Activated CD4-positive, alpha-beta T cell treated with anti-CD3 and anti-CD28 coated beads for 1 hour (primary cell): Measurements from ENCODE around the gene AANAT.
A peak's percentile ranks its signal among the peaks of the same experiment; 100 is the strongest.

Experiments used
- DNase-seq: peaks from one replicate; pipeline ENCODE4 v3.0.0-alpha.2; 2020

AANAT gene

DNA sequence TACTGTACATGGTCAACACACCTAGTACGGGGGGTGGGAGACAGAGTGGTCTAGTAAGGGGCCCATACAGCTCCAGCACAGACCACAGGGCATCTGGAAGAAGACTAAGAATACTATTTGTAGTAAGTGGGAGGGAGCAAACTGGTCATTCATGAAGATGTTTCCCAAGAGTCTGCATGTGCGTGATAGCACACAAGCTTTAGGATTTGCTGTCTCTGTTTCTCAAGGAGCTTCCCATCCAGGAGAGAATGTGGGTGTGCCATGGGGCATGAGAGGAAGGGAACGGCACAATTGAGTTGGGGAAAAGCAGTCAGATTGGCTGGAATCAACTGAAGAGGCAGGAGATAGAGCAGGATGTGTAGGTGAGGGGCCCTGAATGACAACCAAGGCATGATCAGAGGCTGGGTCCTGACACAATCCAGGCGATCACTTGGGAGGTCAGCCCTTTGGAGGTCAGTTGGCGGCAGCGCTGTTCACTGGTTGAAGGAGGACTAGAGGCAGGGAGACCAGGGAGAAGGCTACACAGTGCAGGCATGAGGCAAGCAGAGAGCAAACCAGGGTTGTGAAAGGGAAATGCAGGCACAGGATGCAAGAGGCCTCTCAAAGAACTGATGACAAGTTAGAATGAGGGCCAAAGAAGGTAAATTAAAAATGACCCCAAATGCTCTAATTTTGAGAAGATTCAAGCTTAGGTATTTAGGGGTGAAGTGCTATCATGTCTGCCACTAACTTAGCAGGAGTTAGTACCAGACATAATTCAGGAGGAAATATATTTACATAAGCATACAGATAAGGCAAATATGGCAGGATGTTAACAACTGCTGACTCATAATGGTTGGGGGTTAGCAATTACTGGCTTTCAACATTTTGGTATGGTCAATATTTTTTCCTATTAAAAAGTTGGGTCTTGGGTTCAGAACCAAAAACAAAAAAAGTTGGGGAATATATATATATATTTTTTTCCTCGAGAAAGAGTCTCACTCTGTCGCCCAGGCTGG lies 24.8 kb upstream of the AANAT start:
- no peak for DNase-seq

DNA sequence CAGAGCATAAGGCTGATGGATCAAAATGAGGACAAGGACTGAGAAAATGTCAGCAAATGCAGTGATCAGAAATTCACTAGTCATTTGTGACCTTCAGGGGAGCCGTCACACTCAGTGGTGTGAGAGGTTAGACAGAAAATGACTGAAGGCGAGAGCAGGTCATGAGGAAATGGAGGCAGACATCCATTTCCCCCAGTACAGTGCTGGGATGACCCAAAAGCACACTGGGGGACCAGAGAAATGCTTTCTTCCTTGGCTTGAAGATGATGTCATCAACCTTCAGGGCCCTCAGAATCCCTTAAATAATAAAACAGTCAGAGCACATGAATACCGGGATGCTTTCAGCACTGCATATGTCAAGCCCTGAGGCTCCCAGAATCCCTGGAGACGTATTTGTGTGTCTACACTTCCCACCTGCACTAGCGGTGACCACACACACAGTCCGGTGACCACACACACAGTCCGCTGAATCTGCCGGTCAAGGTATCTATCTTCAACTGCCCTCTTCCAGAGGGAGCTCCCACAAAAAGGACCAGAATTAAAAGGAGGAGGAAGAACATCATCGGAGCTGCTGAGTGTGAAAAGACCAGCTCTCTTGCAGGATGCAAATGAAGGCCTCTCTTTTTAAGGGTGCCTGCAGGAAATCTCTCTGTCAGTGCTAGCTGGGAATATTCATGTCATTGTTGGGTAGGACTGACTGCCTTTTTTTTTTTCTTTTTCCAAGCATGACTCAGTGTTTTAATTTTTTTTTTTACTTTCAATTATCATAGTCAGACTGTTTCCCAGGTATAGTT lies 22.7 kb upstream of the AANAT start:
- DNase-seq: no peak

DNA sequence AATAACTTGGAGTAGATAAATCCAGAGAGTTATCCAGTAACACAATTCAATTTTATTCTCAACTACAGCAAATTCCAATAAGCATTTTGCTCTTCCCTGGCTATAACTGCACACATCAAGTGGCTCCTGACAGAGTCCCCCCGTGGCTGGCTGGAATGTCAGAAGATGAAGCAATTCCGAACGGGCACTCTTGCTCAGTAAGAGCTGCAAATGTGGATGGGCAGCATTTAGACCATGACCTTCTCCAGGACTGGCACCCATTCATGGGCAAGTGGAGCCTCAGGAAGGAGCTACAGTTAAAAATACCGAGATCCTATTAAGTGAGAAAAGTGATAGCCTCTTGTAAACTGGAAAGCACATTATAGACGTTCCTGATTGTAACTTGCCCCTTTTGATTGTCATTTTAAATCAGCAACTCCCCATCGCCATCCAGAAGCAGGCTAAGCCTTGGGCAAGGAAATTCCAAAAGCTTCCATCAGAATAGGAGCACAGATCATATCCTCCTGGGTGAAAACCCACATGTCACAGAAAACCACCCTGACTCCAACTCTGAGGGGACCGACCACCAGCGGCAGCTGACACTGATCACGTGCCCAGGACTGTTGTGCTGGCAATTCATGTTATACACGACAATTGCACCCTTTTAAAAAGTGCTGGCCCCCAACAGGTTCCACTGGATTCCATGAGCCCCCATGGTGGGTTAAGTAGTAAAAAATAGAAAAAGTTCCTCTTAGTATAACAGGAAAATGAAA lies 21.5 kb upstream of the AANAT start:
- DNase-seq: no peak

DNA sequence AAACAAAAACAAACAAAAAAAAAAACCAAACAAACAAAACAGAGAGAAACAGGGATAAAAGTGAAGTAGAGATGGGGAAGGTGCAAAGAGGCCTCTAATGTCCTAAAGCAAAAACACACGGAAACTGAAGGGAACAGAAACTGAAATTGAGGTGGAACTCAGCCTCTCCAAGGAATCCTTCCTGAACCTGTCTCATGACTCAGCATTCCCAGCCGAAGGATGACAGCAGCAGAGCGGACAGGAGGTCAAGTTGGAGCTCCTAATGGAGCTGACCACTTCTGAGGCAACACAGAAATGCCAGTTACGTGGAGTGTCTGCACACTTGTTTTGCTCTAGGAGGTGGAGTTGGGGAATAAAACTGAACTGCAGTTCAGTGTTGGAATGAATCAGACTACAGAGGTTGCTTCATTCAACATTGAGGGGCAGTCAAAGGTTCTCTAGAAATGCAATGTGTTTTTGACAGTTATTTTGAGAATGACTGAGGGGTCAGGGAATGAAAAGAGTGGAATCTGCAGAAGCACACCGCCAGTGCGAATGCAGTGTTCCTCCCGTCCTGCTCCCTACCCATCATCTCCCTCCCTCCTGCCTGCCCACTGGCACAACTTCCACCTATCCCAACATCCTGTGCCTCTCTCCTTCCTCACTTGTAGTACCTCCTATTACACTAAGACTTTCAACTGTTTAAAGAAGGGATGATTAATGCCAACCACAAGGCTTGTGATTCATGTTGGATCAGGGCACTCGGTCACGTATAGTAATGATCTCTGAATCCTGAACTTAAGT lies 20.8 kb upstream of the AANAT start:
- DNase-seq: no peak

DNA sequence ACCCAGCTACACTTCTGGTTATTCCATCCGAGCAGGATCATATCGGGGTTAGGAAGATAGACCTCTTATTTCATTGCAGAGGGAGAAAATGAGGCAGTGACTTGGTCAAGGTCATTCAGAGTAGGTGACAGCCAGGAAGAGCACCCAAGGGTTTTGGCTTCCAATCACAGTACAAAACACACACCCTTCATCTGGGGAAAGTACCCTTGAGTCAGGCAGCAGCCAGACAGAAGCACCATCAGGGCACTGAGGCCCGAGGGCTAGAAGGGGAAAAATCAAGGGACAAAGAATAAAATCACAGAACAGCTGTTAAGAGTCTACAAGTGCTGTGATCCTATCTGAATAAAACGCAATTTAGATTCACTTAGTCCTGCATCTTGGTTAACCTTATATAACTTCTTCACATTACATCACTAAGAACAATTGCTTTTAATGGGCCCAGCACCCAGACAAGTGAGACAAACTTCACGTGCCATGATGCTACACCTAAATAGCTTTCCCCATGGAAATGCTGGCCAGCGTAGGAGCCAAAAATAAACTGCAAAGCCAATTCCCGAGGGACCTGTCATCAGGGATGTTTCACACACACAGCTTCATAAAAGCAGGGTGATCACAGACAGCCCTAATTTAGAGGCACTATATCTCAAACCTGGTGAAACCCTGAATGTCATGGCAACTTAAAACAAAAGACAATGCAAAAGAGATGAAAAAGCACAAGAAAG lies 19.3 kb upstream of the AANAT start:
- no peak for DNase-seq

DNA sequence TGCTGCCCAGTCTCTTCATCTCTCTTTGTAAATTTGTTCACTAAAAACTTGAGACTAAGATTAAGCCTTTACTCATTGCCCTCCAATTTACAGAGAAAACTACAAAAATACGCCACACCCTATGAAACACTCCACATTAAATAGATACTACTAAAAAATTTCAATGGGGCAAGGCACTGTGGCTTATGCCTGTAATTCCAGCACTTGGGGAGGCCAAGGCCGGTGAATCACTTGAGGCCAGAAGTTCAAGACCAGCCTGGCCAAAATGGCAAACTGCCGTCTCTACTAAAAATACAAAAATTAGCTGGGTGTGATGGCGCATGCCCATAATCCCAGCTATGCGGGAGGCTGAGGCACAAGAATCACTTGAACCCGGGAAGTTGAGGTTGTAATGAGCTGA lies 18.3 kb upstream of the AANAT start:
- DNase-seq: no peak

DNA sequence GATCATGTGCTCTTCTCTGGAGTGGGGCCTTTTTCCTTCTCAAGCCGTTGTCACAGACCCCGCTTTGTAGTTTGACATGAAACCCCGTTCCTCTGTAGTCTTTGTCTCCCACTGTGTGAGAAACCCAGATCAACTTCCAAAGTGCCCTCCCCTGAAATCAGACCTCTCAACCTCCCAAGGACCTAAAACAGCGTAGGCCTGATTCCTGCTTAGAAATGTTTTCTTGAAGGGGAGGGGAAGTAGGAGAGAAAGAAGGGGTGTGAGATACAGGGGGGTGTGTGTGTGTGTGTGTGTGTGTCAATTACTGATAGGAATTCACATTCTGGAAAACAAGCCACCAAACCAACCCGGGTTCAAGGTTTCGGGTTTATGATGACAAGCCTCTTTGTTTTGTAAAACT lies 15.9 kb upstream of the AANAT start:
- no peak for DNase-seq

DNA sequence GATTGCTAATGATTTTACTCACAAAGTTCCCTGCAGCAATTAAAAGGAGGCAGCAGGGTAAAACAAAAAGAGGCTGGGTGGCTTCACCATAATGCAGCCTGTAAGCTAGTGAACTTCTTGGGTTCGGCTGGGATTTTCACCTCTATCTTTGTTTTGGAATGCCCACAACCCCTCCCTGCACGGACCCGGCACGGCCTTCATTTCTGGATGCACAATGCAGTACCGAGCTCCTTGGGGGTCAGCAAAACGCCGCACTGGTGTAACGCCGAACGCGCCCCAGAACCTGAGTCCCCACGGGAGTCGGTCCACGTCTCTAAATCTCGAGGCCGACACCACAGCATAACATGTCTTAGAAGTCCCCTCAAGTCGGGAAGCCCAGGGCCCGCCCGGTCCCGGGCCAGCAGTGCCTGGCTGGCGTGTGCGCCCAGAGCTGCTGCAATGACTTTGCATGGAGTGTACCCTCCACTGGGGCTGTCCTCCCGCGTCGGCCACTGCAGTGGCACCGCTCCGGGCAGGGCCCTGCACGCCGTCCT lies 15.2 kb upstream of the AANAT start:
- no peak for DNase-seq

DNA sequence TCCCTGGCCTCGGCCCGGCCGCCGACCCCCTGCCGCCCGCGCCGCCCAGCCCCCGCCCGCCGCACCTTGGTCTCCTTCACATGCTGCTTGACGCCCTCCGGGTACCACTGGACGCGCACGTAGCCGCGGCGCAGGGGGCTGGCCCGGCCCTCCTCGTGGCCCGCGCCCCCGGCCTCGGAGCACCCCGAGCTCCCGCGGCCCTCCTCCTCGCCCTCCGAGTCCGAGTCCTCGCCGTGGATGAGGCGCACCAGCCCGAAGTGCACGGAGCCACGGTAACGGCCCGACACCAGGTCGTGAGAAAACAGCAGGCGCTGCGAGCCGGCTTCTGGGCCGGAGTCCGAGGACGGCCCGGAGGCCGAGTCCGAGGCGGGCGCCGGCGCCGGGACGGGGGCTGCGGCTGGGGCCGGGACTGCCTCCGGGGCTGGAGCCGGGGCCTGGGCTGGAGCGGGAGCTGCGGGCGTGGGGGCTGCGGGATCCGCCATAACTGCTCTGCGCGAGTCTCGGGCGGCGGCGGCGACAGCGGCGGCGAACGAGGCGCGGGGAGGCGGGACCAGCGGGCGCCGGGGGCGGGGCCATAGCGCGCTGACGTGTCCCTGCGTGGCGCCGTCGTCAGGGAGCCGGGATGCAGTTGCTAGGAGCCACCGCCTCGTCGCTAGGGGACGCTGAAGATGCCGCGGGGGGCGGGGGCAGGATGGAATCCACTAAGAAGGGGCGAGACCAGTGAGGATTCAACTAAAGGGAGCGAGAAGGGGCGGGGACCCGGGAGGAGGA lies 14.6 kb upstream of the AANAT start, which contains the start of gene UBE2O:
UBE2O (minus strand) TSS at position 493 of the 771 bp plus-strand sequence; CDS start at position 482, 11 bp downstream.
- peak; percentile 85 for DNase-seq

DNA sequence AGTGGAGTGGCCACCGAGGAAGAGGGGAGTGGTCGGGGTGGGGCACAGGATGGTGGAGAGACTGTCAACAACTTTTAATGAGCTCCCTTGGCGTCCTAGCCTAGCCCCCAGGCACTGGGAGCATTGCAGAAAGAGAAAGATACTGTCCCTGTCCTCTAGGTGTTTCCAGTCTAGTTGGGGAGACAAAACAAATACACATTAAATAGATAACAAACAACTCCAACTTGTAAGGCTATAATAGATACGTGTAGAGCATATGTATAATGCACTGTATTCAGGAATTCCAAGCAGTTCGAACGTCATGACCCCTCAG lies 14.0 kb upstream of the AANAT start:
- no peak for DNase-seq

DNA sequence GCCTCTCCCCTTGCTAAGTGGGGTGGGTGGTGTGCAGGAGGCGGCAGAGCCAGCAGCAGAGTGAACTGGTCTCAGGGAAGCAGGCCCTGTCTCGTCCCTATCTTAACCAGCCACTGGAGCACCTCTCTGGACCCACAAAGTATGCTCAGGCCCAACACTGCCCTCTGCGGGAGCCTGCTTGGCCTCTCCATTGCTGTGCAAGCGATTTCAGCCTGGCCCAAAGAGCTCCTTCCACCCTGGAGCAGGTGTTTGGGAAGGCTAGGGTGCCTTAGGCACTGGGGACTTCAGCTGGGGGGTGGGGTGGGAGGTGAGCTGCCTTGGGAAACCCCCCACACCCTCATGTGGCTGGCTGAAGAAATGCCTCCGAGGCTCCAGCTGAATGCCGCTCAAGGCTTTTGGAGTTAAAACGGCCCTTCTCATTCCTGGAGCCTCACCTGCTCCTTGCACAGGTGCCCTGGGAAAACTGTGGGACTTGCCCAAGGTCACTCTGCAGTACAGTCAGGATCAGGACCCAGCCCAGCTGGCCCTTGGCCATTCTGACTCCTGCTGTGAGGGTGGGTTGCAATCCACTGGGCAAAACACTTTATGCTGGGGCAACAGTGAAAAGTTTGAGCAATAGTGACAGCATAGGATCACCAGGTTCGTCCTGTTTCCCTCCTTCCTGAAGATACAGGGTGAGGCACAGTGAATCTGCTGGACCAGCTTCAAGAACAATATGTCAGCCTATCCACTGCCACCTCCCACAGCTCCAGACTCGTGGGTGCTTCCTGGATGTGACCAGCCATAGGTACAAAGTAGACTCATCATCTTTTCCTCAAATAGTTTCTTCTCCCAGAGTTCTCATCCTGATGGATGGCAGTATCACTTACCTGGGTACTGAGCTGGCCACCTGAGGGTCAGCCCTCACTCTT lies 8.6 kb upstream of the AANAT start:
- no peak for DNase-seq

DNA sequence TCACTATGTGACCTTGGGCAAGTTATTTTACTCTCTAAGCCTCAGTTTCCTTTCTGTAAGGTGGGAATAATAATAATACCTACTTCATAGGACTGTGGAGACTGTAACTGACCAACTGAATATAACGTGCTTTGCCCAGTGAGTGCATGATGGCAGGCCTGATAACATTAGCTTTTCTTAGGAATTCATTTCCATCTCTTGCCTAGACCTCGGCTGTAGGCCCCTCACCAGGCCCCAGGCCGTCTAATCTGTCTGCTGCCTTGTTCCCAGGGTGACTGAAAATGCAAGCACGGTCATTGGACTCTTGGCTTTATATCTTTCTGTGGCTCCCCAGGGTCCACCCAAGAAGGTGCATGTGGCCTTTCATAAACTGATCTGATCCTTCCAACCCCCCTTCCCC lies 7.7 kb upstream of the AANAT start:
- no peak for DNase-seq

DNA sequence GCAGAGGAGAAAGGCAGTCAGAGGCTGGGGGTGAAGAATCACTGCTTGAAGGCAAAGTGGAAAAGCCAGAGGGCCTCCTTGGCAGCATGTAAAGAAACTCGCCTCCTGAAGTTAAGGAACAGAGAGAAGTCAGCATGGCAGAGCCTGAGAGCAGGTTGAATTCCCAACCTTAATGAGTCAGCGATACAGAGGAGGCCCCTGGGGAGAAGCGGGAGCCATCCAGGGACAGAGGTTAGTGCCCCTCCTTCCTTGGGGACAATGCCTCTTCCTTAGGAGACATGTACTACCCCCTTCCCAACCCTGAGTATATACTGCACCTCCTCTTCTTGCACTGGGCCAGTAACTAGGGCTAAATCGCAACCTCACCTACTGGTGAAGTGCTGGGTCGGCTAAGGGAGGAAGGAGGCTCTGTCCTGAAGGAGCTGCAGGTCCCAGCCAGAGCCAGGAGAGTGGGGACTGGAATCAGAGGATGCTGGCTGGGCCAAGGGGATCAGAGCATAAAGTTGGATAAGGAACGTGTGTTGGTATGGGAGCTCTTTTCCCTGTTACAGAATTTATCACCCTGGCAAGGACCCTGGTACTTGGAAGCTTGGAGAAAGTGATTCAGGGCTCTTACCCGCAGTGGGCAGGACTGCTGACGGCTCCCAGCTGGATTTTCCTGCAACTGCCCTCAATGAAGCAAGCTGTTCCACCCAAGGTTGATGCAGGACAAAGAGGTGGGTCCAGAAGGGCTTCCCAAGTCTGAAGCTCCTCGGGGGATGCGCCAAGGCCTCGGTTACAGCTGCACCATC lies 5.4 kb upstream of the AANAT start:
- no peak for DNase-seq

DNA sequence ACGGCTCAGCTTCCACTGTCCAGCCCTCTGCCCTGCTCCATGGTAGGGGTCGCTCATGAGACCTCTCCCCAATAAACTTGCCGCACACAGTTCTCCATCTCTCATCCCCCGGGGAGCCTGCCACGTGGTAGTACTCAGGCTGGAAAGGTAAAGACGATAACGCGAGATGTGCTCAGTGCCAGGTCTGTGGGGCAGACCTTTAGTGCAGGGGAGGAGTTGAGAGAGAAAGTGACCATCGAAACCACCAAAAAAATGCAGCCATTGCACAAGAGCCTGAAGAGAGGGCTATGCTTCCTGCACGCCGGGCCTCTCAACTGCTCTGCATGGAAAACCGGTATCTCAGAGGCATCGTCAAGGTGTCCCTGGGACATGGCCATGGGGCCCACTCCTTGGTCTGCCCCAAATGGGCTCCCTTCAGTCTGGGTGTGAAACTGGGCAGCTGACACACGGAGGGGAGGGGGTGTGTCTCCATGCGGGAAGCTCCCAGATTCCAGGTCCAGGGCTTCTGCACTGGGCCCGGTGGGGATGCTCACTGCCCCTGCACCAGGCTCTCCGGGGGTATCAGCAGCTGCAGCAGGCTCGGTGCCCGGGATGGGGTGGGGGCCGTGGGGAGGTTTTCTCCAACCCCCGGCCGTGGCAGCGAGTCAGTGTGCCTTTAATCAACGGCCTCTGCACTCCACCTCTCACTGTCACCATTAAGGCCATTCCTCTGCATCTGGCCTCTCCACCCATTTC lies 4.7 kb upstream of the AANAT start:
- no peak for DNase-seq

DNA sequence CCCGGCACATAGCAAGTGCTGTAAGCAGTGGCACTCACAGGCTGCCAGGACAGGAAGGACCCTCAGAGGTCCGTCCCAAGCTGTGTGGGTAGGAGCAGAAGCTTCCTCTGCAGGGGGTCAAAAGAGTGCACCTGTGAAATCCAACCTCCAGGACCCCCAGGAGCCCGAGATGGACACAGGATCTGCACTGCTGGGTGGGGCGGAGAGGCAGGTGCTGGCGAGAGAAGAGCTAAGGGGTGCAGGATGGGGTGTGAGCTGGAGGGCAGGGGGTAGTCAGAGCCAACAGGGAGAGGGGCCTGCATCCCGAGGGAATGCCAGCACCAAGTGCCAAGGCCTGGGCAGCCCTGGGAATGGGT lies 650 bp upstream of the AANAT start:
- DNase-seq: no peak

DNA sequence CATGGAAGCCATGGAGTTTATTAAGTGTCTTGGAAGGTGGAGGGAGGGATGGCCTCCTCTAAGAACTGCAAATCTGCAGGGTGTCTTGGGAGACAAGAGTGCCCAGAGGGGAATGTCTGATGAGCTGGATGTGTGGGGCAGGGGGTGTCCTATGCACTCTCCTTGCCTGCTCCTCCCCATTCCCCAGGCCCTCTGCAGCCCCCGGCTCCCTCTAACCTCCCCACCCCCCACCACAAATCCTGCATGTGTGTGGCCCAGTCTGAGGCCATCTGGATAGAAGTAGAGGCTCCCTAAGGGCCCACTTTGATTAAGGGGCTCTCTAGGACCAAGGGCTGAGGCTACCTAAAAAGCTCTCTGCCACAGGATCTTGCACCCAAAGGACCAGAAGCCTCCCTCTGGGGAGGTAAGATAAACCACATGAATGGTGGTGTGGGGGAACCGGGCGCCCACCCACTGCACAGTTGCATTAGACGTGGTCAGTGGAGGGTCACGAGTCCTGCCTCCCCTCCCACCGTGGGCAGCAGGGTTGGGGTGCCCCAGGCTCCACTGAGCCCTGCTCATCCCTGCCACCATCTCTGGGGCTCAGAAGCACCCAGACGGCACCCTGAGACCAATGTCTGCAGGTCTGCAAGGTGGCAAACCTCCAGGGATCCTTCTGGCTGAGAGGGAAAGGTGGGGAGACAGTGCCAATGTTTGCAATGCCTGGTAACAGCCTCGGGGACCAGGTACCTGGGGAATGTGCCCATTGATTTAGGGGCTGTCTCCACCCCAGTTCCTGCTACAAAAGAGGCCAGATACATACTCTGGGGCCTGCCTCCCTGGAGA lies 618 bp downstream of the AANAT start:
- DNase-seq: no peak

DNA sequence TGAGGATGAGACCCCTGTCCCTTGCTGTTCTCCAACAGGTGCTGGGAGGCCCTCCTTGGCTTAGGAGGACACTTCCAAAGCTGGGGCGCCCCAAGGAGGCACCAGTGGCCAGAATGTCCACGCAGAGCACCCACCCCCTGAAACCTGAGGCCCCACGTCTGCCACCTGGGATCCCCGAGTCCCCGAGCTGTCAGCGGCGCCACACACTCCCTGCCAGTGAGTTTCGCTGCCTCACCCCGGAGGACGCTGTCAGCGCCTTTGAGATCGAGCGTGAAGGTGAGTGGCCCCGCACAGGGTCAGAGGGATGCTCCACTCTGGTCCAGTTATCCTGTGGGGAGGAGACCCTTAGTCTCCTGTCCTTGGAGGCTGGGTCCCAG lies 1.2 kb downstream of the AANAT start:
- no peak for DNase-seq
